ENCODE data around the gene RNF112.

Gene RNF112, protein sequence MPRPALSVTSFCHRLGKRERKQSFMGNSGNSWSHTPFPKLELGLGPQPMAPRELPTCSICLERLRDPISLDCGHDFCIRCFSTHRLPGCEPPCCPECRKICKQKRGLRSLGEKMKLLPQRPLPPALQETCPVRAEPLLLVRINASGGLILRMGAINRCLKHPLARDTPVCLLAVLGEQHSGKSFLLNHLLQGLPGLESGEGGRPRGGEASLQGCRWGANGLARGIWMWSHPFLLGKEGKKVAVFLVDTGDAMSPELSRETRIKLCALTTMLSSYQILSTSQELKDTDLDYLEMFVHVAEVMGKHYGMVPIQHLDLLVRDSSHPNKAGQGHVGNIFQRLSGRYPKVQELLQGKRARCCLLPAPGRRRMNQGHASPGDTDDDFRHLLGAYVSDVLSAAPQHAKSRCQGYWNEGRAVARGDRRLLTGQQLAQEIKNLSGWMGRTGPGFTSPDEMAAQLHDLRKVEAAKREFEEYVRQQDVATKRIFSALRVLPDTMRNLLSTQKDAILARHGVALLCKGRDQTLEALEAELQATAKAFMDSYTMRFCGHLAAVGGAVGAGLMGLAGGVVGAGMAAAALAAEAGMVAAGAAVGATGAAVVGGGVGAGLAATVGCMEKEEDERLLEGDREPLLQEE

DNA sequence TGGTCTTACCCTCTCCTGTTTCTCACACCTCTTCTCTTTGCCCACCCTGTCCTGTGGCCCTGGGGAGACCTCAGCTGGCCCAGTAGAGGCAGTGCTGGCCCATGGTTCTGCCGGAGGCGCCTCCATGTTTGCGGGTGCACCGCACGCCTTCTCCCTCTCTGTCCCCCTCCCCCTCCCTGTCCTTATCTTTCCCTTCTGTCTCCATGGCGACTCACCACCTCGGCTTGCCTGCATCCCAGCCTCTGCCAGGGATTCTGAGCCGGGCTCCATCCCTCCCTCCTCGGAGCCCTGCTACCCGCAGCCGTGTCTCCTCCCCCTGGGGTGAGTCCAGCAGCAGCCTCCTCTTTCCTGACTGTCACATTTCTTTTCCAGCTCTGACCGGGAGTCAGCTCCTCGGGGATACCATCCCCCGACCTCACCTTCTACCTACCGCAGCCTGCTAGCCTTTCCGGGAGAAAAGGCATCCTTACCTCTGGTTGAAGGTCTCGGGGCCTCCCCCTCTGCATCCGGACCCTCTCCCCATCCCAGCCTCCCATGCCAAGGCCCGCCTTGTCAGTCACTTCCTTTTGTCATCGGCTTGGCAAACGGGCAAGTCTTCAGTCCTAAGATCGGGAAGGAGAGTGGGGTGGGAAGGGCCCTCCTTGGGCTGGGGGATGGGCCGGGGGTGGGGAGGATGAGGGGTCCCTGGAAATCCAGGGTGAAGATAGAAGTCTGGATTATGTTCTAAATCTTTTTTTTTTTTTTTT, at the start of gene RNF112:
RNF112 (plus strand) TSS at position 358 of the 746 bp plus-strand sequence; CDS start at position 535, 177 bp downstream.
- DNase-seq, result no peak

DNA sequence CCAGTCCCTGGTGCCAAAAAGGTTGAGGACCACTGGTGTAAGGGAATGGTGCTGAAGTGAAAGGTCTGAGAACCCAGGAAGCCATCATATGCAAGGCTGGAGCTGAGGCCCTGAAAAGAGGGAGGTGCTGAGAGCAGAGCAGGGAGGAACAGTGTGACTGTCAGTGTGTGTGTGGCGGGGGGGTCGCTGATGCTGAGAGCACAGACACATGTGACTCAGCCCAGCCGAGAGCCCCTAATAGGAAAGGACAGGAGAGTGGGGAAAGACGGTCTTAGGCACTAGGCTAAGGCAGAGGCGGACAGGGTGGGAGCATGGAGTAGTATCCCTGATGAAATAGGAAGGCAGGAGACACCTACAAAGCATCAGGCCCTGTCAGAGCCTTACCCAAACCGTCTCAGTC, 49.7 kb upstream of the RNF112 start:
- DNase-seq, result no peak

DNA sequence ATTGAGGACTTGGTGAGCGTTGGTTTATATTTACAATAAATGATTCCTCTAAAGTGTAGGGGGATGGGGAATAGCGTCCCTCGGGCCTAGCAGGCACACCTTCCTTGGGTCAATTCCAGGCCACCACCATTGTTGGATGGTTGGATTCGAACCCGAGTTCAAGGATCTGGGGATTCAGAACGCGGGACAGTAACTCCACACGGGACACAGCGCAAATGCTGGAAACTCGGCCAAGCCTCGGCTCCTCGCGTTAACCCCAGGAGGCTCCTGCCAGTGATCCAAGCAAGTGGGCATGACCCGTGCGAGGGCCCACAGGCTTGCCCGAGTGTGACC, 49.1 kb upstream of the RNF112 start:
- DNase-seq, result no peak

DNA sequence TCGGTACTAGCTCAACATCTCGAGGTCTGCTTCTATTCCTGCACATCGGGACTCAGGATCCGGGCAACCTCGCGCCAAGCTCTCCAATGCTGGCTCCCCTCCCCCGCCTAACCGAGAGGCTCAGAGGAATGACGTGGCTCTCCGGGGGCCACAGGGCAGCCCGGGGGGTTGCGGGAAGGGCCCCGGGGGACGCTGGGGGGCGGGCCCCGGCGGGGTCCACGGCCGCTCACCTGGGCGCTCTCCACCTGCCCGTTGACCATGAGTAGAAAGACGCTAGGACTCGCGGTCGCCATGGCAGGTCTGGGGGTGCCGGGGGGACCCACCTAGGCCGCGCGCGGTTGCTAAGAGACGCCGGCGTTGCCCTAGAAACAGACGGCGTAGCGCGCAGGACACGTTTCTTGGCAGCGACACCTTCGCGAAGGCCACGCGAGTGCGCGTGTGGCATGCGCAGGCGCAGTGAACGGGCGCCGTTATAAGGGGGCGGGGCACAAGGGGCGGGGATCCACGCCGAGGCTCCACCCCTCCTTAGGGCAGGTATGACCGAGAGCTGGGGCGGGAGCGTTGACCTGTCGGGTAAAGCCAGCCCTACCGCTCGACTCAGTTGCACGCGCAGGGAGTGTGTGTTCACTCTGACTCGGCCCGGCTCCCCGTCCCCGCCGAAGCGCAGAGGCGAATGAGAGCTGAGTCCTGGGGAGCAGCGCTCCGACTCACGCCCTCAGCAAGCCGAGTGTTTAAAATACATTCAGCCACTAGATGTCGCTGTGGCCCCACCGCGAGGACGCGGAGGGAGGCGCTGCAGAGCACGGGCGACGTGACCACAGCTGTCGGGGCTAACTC, 48.5 kb upstream of the RNF112 start, which contains the start of gene B9D1:
B9D1 (minus strand) TSS at position 447 of the 837 bp plus-strand sequence; CDS start at position 293, 154 bp downstream.
- peak; percentile 91 for DNase-seq

DNA sequence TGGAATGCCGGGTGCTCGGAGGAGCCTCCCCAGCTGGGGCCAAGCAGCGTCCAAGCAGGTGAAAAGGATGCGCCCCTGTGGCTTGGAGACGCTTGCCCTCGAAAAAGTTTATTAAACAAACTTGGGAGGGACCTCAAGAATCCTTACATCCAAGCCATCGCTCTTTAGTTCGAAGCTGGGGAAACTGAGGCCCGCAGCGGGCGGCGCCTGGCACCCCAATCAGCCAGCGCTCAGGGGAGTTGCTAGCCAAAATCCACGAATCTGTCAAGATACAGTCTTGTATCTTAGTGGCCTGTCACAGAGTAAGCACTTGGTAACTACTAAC, 48.0 kb upstream of the RNF112 start:
- no peak for DNase-seq

DNA sequence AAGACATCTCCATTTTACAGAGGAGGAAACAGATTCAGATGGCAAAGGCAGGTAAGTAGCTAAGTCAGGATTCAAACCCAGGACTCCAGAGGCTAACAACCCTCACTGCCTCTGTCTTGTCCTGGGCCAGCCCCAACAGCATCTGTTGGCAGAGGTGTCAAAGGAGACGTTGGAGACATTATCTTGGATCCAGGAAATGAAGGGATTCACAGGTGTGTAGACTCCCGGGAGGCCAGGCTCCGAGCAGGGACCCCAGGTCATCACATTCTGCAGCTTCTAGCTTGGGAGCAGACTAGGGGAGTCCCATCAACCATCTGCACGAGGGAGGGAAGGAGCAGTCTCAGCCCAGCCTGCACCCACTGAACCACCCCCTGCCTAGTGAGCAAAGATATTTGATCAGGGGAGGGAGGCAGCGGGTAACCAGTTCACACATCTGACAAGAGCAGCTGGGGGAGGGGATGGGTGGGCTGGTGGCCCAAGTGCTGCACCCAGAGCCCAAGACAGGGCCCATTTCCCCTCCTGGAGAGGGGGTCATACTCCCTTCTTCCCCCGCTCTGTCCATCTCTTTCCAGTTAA, 47.5 kb upstream of the RNF112 start:
- no peak for DNase-seq

DNA sequence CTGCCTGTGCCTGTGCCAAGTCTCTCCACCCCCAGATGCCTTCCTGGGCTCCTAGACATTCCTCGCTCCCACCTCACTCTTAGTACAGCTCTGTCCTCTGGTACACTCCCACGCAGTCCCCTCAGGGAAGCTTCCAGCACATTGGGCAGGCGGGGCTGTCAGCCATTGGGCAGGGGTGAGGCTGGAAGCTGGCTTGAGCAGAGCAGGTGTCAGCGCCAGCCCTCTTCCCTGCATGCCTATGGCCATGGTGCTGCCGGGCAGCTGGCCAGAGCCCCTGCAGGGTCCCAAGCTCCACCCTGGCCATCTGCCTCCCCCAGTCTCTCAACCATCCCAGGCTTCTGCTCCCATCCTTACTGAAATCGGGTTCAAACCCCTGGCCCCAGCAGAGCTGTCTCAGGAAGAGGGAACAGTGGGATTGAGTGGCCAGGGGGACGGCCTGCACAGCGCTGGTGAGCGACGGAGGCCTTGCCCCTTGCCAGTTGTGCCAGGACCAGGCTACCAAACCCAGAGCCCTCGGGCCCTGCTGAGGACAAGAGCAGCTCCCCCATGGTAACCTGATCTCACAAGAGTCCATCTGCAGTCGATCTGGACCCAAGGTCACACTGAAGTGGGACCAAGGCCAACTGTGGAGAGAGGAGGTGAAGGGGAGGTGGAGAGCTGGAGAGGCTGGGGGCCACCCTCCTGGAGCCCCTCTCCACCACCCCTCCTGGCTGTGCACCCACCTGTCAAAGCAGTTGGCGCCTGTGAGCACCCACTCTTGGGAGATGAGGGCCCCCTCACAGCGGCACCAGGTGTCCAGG, 46.1 kb upstream of the RNF112 start:
- no peak for DNase-seq

DNA sequence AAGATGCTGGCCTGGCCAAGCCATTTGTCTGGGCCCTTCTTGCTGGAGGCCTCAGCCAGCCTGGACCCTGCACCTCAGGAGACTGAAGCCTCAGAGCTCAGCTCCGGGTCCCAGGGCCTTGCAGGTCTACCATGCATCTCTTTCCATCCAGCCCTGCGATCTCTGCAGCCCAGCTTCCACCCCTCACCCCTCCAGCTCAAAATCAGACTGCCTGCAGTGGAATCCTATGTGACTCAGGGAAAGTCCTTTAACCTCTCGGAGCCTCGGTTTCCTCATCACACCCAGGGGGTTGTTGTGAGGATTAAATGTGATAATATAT, 45.6 kb upstream of the RNF112 start:
- DNase-seq, result no peak

DNA sequence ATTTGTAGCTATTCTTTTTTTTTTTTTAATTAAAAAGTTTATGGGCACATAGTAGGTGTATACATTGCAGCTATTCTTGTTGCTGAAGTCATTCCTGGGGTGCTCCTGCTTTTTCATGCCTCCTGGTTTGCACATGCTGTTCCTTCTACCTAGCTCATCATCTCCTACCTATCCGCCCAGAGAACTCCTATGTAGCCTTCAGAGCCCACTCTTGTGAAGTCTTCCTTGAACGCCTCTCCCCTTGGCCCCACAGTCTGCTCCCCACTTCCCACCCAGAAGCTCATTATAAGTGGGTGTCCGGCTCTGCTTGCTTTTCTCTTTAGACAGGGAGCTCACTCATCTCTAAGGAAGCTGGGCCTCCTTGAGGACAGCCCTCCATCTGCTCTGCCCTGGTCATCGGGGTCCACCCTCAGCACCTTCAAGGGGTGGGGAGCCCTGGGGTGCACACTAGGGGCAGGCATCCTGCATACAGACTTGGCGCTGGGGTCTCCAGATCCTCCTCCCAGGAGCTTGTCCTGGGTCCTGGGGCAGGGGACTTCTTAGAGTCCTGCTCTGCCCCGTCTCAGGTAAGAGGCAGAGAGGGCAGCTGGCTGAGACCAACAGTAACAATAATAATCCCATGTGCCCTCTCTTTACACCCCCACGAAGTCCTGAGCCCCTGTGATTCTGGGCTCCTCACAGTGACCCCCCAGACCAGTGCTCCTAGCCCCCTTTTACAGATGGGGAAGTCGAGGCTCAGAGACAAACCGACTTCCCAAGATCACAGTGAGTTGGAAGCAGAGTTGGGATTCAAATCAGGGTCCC, 45.0 kb upstream of the RNF112 start:
- DNase-seq, result no peak

DNA sequence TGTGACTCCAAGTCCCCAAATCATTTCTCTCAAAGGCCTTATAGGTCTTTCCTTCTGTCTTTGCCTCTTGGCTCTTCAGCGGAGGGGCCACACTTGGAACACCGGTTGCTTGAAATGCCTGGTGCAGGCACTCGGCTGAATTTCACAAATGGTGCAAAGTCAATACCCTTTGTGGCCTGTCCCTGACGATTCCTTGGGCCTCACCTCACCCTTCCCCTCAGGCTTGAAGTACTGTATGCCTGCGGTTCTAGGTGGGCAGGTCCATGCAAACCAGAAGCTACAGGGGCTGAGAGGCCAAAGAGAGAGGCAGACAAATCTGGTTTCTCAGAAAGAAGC, 44.4 kb upstream of the RNF112 start:
- no peak for DNase-seq

DNA sequence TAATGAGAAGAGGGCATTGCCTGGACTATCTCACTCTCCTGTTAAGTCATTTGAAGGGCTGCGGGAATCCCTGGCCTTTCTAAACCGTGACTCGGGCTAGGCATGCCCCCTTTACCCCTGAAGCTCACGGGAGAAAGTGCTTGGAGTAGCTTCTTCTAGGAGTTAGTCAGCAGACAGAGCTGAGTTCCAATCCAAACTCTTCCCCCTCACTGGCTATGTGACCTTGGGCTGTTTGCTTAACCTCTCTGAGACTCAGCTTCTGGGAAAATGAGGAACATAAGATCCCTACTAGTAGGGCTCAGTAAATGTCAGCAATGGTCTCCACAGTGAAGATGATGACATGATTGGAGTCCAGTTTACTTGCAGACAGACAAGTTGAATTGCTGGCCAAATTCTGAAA, 42.8 kb upstream of the RNF112 start:
- DNase-seq, result no peak

DNA sequence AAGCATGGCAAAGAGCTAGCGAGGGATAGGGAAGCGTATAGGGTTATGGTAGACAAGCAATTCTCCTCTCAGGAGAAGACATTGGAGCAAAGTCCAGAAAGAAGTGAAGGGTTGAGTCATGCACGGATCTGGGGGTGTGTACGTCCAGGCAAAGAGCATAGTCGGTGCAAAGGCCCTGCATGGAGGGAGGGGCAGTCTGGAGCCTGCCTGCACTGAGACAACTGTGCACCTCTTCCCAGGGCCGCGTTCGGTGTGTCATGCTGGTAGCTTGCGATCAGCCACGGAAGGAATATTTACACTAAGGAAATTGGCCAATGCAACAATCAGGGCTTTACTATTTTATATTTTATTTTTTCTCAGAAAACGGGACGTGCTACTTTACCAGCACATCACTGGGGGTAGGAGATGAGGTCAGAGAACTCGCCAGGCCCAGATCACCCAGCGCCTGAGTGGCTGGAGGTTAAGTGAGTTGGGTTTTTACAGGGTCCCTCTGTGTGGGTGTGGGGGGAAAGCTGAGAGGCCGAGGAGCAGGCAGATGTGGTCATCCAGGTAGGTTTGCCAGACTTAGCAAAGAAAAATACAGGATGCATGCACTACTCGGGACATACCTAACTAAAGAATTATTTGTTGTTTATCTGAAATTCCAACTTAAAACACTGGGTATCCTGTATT, 41.8 kb upstream of the RNF112 start:
- DNase-seq, result no peak

DNA sequence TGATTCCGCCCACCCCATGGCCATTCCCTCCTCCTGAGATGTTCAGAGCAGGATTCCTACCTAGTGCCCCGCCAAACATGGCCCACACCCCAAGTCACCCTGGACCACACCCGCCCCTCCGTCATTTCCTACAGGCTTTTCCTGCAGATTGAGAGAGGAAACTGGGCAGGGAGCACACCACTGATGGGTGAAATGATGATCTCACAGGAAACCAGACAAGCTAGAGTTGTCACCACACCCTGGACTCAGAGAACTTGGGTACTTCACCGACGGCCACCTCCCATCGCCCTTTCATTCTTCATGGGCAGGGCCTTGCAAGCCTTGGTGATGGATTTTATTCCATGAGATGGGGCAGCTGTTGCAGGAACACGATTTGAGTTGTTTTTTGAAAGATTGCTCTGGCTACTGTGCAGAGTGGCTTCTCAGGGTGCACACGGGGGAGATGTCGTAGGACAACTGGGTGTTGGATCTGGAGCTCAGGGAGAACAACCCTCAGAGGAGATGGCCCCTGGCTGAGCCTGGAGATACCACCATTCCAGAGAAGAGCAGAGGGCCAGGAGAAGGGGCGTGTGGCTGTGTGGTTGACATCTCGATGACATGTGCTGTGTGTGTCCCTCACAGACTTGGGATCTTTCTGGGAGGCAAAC, 41.1 kb upstream of the RNF112 start:
- no peak for DNase-seq

DNA sequence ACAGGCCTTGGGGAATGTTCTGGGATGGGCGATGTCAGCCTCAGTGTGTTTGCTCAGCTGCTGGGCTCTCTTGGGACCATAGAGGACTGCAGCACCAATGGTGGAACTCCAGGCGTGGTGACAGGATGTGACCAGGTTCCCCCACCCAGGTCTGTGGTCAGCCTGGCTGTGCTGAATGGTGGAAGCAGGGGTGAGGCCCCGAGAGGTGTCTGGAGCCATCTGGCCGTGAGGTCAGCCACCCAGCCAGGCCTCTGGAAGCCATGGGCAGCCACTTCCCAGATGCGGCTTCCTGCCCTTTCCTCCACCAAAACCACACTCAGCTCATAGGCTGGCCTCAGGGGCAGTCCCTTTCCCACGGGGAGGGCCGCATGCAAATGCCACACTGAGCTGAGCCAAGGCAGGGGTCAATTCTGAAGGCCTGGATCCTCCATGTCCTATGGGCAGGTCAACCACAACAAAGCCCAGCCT, 40.5 kb upstream of the RNF112 start:
- DNase-seq, result no peak

DNA sequence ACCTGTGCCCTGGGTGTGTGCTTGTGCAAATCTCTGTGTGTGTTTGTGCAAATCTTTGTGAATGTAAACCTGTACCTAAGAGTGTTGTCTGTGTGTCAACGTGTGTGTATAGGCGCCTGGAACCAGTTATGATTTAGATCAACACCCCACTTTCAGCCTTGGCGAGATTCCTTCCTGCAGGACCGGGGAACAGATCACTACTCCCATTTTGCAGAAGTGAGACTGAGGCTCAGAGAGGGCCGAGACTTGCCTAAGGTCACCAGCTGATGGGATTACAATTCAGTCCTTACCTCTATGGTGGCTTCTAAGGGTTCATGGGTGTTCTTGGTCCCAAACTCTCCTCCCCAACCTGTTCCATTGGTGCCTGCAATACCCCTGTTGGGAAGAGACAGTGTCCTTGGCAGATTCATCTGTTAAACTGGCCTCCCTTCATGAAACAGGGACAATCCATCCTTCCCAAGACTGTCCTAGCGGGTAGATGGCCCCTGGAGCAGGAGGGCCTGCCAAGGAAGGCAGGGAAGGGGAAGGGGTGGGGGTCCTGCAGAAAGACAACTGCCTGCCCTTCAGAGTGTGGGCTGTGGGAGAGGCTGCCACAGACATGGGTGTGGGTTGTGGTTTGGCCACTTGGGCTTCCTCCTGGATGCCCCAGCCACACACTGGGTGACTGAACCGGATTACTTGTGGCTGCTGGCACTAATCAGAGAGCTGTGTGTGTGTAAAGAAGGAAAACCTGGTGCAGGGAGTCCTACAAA, 39.6 kb upstream of the RNF112 start:
- DNase-seq, result no peak

DNA sequence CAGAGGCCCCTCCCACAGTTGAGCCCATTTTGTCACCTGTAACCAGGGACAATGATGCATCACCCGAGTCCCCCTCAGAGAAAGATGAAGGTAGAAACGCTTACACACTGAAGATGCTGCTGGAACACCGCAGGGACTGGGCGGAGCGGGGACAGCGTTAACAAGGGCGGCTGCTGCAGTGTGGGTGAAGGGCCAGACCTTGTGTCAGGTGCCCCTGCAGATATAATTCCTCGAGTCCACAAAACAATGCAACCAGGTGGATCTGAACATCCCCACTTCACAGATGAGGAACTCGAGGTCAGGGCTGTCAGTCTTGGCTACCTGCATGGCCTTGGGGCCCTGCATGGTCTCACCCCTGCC, 39.0 kb upstream of the RNF112 start:
- no peak for DNase-seq

DNA sequence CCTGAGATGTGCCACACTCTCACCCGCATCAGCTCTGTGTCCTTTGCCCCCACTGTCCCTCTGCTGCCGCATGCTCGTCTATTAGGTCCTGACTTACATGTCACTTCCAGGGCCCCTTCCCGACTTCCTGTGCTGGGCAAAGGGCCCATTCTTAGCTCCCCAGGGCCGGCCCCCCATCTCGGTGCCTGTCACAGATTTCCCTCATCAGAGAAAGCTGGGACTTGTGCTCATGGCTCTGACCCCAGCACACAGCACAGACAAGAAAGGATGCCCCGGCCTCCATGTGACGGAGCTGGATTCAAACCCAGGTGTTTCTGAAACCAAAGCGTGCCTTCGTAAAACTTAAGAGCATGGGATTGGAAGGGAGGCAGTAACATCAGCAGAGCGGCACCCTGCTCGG, 38.6 kb upstream of the RNF112 start:
- no peak for DNase-seq

DNA sequence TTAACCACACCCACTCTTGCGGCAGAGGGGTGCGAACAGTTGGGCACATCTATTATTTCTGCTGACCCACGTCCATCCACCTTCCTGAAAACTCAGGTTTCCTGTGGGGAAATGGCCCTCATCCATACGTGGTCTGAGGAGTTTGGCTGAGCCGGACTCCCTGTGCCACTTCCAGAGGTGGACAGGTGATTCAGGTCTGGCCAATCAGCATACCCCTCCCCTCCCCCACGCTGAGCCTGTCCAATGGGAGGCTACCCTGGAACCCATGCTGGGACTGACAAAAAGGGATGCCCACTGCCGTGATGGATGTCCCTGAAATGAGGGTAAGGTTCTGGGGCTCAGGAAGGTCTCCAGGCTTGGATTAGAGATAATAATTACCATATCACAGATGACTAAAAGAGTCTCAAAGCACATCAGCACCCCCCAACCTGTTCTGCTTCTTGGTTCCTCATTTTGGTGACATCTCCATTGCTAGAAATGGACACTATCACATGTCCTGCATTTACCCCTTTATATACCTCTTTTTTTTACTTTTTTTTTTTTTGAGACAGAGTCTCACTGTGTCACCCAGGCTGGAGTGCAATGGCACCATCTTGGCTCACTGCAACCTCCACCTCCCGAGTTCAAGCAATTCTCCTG, 38.0 kb upstream of the RNF112 start:
- no peak for DNase-seq

DNA sequence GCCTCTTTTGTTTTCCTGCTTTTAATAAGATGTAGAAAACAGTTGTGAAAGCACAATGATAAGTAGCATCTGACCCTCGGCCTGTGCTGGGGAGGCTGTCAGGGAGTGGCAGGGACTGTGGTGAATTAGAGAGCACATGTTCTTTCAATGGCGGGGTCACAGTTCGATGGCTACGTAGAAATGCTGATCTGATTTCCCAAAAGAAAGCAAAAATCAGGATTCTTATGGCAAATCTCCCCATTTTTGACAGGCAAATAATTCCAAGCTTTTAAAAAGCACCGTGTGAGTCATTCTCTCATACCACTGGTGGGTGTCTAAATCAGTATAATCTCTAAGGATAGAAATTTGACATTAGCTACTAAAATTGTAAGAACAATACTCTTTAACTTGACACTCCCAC, 36.9 kb upstream of the RNF112 start:
- DNase-seq, result no peak
